Trophoblast cell (in vitro differentiated cells and primary cell): Measurements from ENCODE around the gene TOM1L2.

Experiments used
- DNase-seq, 2 donors: peaks; one replicate each; pipeline ENCODE4 v3.0.0-alpha.2; 2016
- H2AFZ ChIP-seq: 2 replicates; pipeline ENCODE4 v1.6.1; 2013; ENCODE audit warnings: low read length, moderate library complexity, mild to moderate bottlenecking; ENCODE audit not compliant: insufficient read depth, poor library complexity
- H2AK5ac ChIP-seq: 2 replicates; pipeline ENCODE4 v1.6.1; 2013; ENCODE audit warnings: mild to moderate bottlenecking, low read length
- H2BK120ac ChIP-seq: 2 replicates; pipeline ENCODE4 v1.6.1; 2013; ENCODE audit warnings: low read length, mild to moderate bottlenecking, moderate library complexity; ENCODE audit not compliant: insufficient read depth, poor library complexity
- H2BK12ac ChIP-seq: 2 replicates; pipeline ENCODE4 v1.6.1; 2013; ENCODE audit warnings: mild to moderate bottlenecking, low read length, moderate library complexity
- H2BK5ac ChIP-seq: 2 replicates; pipeline ENCODE4 v1.6.1; 2013; ENCODE audit warnings: low read length, low read depth, moderate library complexity, mild to moderate bottlenecking; ENCODE audit not compliant: poor library complexity
- H3K14ac ChIP-seq: 2 replicates; pipeline ENCODE4 v1.6.1; 2013; ENCODE audit warnings: mild to moderate bottlenecking, low read length
- H3K18ac ChIP-seq: 2 replicates; pipeline ENCODE4 v1.6.1; 2013; ENCODE audit warnings: mild to moderate bottlenecking, low read length
- H3K23ac ChIP-seq: 2 replicates; pipeline ENCODE4 v1.6.1; 2013; ENCODE audit warnings: low read length
- H3K27ac ChIP-seq: 2 replicates; pipeline ENCODE4 v1.5.1; 2013; ENCODE audit warnings: low read depth, mild to moderate bottlenecking, inconsistent platforms, low read length, moderate library complexity
- H3K27me3 ChIP-seq: 2 replicates; pipeline ENCODE4 v1.6.1; 2013; ENCODE audit warnings: inconsistent platforms, mild to moderate bottlenecking, low read length, moderate library complexity; ENCODE audit not compliant: insufficient read depth
- H3K36me3 ChIP-seq, 2 experiments: 1 replicate in 1 of 2; 2 replicates in 1 of 2; pipeline ENCODE4 v1.6.1; 2013; ENCODE audit warnings: low read length in 2 of 2, mild to moderate bottlenecking in 2 of 2, moderate library complexity in 1 of 2; ENCODE audit not compliant: insufficient read depth in 2 of 2, control insufficient read depth in 1 of 2
- H3K4ac ChIP-seq: 2 replicates; pipeline ENCODE4 v1.6.1; 2013; ENCODE audit warnings: low read depth, mild to moderate bottlenecking, low read length, moderate library complexity
- H3K4me1 ChIP-seq, 2 experiments: 1 replicate in 1 of 2; 2 replicates in 1 of 2; pipeline ENCODE4 v1.6.1; 2013; ENCODE audit warnings: low read length in 2 of 2, mild to moderate bottlenecking in 2 of 2, moderate library complexity in 1 of 2; ENCODE audit not compliant: insufficient read depth in 2 of 2, control insufficient read depth in 1 of 2
- H3K4me2 ChIP-seq: 2 replicates; pipeline ENCODE4 v1.6.1; 2013; ENCODE audit warnings: inconsistent platforms, mild to moderate bottlenecking, low read length, moderate library complexity
- H3K4me3 ChIP-seq: 2 replicates; pipeline ENCODE4 v1.5.1; 2013; ENCODE audit warnings: mild to moderate bottlenecking, low read depth, low read length, inconsistent platforms
- H3K79me1 ChIP-seq: one replicate; pipeline ENCODE4 v1.6.1; 2013; ENCODE audit warnings: low read length
- H3K79me2 ChIP-seq: 2 replicates; pipeline ENCODE4 v1.6.1; 2013; ENCODE audit warnings: low read length, mild to moderate bottlenecking; ENCODE audit not compliant: control insufficient read depth, insufficient read depth, poor library complexity
- H3K9ac ChIP-seq: 2 replicates; pipeline ENCODE4 v1.6.1; 2013; ENCODE audit warnings: mild to moderate bottlenecking, low read length
- H3K9me3 ChIP-seq: 2 replicates; pipeline ENCODE4 v1.6.1; 2013; ENCODE audit warnings: low read depth, mild to moderate bottlenecking, control low read depth, inconsistent platforms, low read length; ENCODE audit not compliant: insufficient read depth
- H4K12ac ChIP-seq: 2 replicates; pipeline ENCODE4 v1.6.1; 2013; ENCODE audit warnings: low read depth, mild to moderate bottlenecking, low read length, moderate library complexity
- H4K8ac ChIP-seq: 2 replicates; pipeline ENCODE4 v1.6.1; 2013; ENCODE audit warnings: low read depth, mild to moderate bottlenecking, low read length, moderate library complexity
- H4K91ac ChIP-seq: one replicate; pipeline ENCODE4 v1.6.1; 2013; ENCODE audit warnings: low read depth, mild to moderate bottlenecking, low read length, moderate library complexity
- WGBS: extraction: QIAGEN DNeasy Blood & Tissue Kit; methylation state at CpG from one replicate; pipeline ENCODE4 v1.1.7; 2013; ENCODE audit warnings: missing lambda C conversion rate; ENCODE audit not compliant: insufficient read length, insufficient coverage; ENCODE audit errors: extremely low coverage; 5-methylcytosine and 5-hydroxymethylcytosine counted together

Gene TOM1L2

DNA sequence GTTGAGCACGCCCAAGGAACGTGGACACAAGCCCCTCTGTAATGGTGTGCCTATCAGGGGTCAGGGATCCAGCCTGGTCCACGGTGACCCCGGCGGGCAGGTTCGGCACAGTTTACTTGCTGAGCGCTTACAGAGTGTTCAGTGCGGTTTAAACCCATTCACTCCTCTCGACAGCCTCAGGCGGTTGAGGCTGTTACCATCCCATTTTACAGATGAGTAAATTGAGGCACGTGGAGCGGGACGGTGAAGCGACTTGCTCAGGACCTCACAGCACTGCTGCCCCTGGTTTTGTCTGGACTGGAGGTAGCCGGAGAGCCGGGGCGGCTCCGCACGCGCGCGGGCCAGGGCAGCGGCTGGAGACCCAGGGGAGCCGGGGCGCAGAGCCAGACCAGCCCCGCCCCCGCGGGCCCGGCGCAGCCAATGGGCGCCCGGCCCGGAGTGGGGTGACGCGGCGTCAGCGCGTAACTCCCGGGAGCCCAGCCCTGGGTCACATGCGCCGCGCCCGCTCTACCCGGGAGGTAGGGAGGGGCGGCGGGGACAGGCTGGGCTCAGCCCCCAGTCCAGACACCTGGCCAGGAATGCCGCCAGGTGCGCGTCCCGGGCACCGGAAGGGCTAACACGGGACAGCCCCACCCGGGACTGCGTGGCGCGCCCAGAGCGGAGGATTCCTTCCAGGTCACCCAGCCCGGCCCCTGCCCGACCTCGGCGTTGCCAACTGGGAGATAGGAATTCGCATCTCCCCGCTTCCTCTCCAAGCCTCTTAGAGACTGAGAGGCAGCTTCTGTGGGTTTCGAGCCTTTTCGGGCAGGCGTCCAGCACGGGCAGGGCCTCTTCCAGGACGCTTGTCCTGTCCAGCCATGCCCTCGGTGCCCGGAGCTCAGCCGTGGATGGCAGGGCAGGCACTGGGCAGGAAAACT, 132.2 kb downstream of the TOM1L2 start:
- Histone ChIP-seq H3K9ac (peak overlapping the region; percentile 9), H4K91ac (peak overlapping the region; percentile 100), H2AFZ (peak overlapping the region; percentile 94), H3K27ac (peak overlapping the region; percentile 99), H3K4me2 (peak overlapping the region; percentile 44), H2BK5ac (peak overlapping the region; percentile 96), H2BK120ac (peak overlapping the region; percentile 99), H2AK5ac (peak overlapping the region; percentile 99), H4K8ac (peak overlapping the region; percentile 92), H3K79me2 (peaks cover 25% of the 10 kb centered on the region), H2BK12ac (peak overlapping the region; percentile 95), H3K36me3 (peaks cover 3% of the 10 kb centered on the region in 2 experiments), H4K12ac (peak overlapping the region; percentile 87), H3K79me1 (peaks cover 56% of the 10 kb centered on the region), H3K18ac (peak overlapping the region; percentile 97), H3K23ac (no peak overlapping the region), H3K27me3 (no peaks in the 10 kb centered on the region), H3K4ac (peak overlapping the region; percentile 97), H3K9me3 (no peaks in the 10 kb centered on the region), H3K4me3 (peak overlapping the region; percentile 2), H3K4me1 (peaks cover 48 to 52% of the 10 kb centered on the region in 2 experiments), H3K14ac (peak overlapping the region; percentile 99)
- peak; percentile 91 to 96 for DNase-seq
- WGBS = no CpG with 5 or more reads among the region's 71 CpGs

- Histone ChIP-seq H3K27me3 (no peaks in the 10 kb centered on the region), H3K36me3 (peaks cover 4 to 5% of the 10 kb centered on the region in 2 experiments), H4K12ac (peak overlapping the region; percentile 61), H3K14ac (peak overlapping the region; percentile 99), H4K91ac (peak overlapping the region; percentile 98), H3K4ac (peak overlapping the region; percentile 16), H2BK5ac (peak overlapping the region; percentile 91), H2AFZ (peak overlapping the region; percentile 42), H3K23ac (no peak overlapping the region), H2BK120ac (peak overlapping the region; percentile 85), H3K4me3 (no peak overlapping the region), H4K8ac (peak overlapping the region; percentile 67), H3K4me1 (peaks cover 53 to 55% of the 10 kb centered on the region in 2 experiments), H3K9ac (no peak overlapping the region), H3K18ac (peak overlapping the region; percentile 10), H3K27ac (peak overlapping the region; percentile 94), H3K79me2 (peaks cover 30% of the 10 kb centered on the region), H2BK12ac (peak overlapping the region; percentile 4), H2AK5ac (peak overlapping the region; percentile 33), H3K4me2 (peak overlapping the region; percentile 7), H3K79me1 (peaks cover 56% of the 10 kb centered on the region), H3K9me3 (no peaks in the 10 kb centered on the region)
- WGBS = no CpG with 5 or more reads among the region's 11 CpGs
- DNase-seq = peak; percentile 57 to 70
These were observed 133.9 kb downstream of the TOM1L2 start for GRCh38 chr17:17837966-17838962.

DNA sequence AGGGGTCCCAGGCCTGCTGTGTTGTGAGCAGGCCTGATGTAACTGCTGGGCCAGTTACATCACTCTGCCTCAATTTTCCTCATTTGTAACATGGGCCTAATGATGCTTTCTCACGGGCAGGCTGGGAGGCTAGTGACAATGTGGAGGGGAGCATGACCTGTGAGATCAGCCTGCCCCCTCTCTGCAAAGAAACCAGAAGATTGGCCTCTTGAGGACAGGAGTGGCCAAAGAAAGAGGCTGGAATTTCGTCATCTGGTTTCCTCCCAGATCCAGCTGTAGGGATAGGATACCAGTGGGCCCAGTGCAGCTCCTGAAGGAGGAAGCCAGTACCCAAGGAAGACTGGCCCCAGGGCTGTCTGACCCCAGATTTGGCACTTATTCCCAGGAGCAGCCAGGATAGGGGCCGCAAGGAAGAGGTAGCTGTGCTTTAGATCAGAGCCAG, 134.8 kb downstream of the TOM1L2 start:
- no CpG with 5 or more reads among the region's 3 CpGs for WGBS
- peak overlapping the region; percentile 10 for H3K18ac ChIP-seq

More for the DNA sequence above, 134.8 kb downstream of the TOM1L2 start:
- DNase-seq = peak; percentile 46 to 62
- Histone ChIP-seq H3K4me1 (peaks cover 53% of the 10 kb centered on the region in 2 experiments), H3K23ac (no peak overlapping the region), H3K27ac (peak overlapping the region; percentile 94), H3K4me2 (peak overlapping the region; percentile 76), H3K14ac (peak overlapping the region; percentile 99), H4K91ac (peak overlapping the region; percentile 98), H3K27me3 (no peaks in the 10 kb centered on the region), H3K79me2 (peaks cover 31% of the 10 kb centered on the region), H3K4ac (peak overlapping the region; percentile 16), H4K12ac (peak overlapping the region; percentile 17), H3K9me3 (no peaks in the 10 kb centered on the region), H2BK5ac (peak overlapping the region; percentile 91), H2BK120ac (peak overlapping the region; percentile 85), H2AK5ac (peak overlapping the region; percentile 33), H3K4me3 (no peak overlapping the region), H3K36me3 (peaks cover 4 to 5% of the 10 kb centered on the region in 2 experiments), H2BK12ac (peak overlapping the region; percentile 4), H3K79me1 (peaks cover 56% of the 10 kb centered on the region), H3K9ac (no peak overlapping the region), H4K8ac (peak overlapping the region; percentile 67), H2AFZ (peak overlapping the region; percentile 42)
